ENCODE results near the gene PAX5.

PAX5 gene

DNA sequence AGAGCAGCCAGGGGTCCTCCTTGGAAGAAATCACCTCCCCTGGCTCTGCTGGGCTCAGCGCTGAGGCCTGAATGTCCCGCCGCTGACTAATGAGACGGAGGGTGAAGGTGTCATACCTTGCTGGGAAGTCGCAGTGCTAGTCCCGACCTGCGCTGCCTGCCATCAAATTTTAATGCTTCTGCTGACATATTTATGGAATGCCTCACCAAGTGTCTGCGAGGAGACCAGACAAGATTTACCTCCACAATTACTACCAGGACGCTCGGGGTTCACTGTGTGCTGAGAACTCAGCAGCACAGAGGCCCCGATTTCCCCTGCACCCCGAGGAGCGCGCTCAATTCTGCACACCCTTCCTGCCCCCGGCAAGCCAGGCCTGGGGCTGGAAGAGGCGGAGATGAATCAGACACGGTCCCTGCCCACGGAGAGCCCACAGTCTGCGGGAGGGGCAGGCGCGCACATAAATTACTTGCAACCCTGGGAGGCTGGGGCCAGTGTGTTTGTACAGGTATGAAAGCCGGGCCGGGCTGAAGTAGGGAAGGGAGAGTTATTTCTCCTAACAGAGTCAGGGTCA is 175.2 kb downstream of the PAX5 start:
- DNase-seq (ENCODE audit: low read depth), result no peak

DNA sequence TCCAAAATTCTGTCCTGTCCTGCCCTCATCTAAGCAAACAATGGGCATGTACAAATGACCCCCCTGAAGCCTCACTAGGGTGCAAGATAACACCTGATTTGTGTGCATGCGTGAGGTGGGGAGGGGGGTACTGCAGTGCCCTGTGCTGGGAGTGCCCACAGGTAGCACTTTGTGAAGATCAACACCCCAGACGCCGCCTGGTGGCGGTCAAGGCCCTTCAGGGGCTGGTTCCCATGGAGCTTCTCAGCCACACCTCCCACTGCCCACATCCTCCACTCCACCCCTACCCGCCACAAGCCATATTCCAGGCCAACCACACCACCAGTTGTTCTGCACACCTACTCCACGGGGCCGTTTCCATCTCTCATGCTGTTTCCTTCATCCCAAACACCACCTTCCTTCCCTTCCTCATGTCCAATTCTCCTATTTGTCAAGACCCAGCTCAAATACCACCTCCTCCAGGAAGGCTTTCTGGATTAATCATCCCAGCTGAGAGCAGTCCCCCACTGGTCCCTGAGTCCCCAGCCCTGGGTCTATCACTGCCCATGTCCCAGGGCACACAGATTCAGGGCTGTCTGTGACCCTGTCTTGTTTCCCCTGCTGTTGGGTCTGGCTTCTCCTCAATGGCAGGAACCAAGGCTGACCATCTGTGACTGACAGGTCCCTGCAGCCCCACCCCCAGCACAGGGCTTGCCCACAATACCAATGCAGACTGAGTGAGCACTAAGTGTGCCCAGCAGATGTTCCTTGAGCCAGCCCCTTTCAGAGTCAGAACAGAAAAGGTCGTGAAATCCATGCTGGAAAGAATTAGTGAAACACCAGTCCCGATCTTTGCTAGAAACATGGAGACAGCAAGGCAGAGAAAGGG is 178.4 kb downstream of the PAX5 start:
- peak; percentile 43 for DNase-seq (ENCODE audit: low read depth)

DNA sequence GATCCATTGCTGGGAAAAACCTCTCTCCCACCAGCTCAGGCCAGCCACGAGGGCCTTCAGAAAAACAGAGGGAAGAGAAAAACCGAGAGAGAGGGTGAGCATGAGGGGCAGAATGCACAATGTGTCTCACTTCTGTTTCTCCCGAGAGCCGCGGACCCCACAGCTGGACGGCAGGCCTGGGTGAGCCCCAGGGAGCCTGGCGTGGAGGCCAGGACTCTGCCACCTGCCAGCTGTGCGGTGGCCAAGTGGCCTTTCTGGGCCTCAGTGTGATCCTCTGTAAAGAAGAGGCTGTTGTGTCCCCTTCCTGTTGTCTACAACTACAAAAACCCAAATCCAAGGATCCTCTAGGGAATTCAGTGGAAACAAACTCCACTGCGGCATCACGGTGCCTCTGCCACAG is 179.3 kb downstream of the PAX5 start:
- no peak for DNase-seq (ENCODE audit: low read depth)

DNA sequence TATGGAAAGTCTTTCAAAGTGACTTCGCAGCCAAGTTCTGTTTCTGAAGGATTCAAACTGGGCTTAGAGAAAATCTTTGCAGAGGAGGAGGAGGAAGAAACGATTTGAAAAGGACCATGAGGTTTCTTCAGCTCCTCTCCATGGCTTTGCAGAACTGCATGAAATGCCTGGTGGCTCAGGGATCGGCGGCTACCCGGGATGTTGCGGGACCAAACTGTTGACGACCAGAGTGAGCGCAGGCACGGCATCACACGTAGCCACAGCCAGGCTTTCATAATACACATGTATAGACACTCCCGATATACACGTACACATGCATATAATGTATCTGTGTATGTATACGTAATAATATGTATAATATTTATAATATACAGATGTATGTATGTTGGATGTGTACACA is 180.0 kb downstream of the PAX5 start:
- DNase-seq (ENCODE audit: low read depth), result no peak

DNA sequence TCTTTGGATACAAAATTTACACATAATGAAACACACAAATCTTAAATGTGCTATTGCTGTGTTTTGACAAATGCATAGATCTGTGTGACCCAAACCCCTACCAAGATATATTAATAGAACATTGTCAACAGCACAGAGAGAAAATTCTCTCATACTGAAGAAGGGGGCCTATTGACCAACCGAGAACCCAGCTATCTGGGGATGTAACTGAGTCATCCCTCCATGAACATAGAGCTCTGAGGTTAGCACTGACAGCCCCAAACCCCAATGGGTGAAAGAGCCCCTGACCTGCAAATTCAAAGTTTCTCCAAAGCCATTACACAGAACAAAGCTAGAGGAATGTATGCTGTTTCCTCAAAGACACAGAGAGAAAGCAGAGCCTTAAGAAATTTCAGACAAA is 180.8 kb downstream of the PAX5 start:
- DNase-seq (ENCODE audit: low read depth), result no peak

DNA sequence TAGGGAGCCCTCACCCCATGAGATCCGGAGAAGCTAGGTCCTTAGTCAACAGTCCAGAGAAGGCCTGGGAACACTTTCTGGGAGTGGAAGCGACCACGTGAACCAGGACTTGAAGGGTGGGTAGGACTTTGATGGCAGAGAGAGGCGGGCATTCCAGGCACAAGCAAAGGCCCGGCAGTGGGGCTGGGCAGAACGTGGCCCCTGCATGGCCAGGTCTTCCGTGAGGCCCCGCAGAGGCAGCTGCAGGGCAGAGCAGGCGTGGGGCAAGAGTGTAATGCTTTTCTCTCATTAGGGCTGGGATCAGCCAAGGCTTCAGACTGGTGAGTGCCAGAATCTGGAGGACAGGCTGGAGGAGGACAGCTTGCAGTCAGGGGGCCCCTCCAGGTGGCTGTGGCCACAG is 184.1 kb downstream of the PAX5 start:
- no peak for DNase-seq (ENCODE audit: low read depth)

DNA sequence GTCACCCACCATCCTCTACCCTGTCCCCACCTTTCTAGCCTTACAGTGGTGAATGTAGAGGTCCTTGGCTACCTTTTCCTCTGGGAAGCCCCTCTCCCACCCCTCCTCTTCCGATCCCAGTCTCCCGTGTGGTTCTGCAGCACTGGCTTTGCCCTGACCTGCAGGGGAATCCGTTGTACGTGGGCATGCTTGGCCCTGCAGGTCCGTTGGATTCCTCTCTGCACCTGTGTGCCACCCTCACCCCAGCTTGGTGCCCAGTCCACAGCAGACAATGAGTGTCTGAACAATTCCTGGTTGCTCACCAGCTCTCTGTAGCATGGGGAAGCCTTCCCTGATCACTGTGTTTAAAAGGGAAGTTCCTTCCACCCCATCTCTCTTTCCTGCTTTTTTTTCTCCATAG is 185.1 kb downstream of the PAX5 start:
- DNase-seq (ENCODE audit: low read depth), result no peak

DNA sequence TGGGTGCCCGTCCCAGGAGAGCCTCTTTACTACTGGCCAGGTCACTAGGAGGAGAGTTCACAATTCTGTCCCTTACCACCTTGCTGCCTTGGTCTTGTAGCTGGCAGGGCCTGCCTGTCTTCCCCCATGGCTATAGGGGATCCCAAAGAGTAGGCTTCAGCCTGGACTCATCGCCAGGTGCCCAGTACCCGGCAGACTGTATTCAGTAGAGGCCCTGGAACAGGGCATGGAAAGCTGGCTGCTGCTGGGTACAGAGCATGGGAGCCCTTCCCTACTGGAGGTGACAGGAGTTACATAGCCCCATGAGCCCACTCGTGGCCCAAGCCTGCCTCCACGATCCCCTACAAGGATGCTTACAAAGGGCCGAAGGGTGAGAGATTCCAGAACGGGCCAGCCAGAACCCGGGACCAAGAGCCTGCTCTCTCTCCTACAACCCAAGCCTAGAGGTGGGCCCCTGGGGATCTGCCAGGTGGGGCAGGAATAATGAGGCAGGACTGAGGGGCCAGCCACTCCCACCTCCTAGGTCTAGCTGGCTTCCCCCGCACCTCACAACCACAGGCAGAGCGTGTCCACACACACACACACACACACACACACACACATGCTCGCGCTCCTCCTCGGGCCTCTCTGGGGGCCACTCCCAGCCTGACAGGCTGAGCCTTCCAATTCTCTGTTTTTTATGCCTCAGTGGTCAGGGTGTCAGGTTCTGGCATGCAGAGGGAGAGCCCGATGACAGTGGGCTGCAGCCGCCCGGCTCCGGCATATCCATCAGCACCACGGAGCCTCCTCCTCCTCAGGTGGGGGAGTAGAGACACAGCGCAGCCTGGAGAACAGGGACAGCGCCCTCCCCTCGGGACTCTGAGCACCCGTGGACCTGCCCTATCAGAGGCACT is 186.0 kb downstream of the PAX5 start:
- DNase-seq (ENCODE audit: low read depth), result no peak

DNA sequence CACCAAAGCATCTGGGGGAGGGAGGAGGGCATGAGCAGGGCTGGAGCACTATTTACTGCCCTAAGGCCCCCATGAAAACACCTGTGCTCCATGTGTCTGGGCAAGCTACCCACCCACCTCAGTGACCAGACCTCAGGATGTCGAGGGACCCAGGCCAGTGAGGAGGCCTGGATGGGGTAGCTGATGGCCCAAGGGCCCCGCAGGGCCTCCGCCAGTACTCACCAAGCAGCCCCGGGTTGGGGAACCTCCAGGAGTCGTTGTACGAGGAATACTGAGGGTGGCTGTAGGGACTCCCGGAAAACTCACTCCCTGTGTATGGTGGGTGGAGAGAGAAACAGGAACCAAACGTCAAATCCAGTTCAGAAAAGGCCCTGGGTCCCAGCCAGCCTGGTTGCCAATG is 187.4 kb downstream of the PAX5 start:
- no peak for DNase-seq (ENCODE audit: low read depth)

DNA sequence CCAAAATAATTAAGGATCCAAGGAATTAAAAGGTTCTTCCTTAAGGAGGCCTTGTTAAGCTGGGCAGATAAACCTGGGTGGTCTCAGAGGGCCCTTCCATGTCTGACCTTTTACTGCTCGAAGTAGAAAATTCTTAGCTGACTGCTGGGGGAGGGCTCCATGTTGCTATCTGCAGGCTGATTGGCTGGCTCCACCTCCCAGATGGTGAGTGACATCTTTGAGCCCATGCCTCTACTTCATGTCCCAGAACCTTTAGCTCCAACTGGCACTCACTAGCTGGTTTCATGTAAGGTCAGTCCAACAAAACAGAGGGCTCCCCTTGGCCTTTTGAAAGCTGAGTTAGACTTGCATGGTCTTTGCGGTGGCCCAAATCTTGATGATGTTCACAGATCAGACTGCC is 188.2 kb downstream of the PAX5 start:
- no peak for DNase-seq (ENCODE audit: low read depth)

DNA sequence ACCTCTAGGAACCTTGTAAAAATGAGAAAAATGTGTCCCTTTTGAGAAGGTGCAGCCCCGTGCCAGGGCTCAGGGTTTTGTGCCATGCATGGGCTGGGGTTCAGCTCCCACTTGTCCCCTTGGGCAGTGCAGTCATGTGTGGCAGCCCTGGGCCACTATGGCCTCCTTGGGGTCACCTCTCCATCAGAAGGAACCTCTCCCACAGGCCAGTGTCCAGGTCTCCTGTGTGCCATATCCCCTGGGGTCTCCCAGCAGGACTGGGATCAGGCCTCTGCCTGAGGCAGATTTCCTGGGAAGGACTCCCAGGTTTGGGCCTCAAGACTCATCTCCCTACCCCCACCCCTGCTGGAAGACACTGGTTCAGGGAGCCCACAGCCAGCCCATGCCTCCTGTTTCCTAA is 189.1 kb downstream of the PAX5 start:
- DNase-seq (ENCODE audit: low read depth), result no peak

DNA sequence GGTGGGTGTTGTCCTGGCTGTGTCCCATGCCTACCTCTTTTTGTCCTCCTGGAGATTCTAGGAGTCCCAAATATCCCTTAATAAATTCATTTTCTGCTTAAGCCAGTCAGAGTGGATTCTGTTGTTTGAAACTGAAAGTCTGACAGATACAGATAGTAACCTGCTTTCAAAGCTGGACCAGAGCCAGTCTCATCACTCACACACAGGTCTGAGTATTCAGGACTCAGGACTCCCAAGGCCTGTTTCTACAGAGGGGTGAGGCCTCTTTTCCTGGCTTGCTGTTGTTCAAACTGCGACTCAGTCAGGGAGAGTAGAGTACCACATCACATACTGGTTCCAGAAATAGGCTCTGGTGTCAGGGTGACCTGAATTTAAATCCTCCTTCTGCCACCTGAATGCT is 190.1 kb downstream of the PAX5 start:
- DNase-seq (ENCODE audit: low read depth), result no peak

DNA sequence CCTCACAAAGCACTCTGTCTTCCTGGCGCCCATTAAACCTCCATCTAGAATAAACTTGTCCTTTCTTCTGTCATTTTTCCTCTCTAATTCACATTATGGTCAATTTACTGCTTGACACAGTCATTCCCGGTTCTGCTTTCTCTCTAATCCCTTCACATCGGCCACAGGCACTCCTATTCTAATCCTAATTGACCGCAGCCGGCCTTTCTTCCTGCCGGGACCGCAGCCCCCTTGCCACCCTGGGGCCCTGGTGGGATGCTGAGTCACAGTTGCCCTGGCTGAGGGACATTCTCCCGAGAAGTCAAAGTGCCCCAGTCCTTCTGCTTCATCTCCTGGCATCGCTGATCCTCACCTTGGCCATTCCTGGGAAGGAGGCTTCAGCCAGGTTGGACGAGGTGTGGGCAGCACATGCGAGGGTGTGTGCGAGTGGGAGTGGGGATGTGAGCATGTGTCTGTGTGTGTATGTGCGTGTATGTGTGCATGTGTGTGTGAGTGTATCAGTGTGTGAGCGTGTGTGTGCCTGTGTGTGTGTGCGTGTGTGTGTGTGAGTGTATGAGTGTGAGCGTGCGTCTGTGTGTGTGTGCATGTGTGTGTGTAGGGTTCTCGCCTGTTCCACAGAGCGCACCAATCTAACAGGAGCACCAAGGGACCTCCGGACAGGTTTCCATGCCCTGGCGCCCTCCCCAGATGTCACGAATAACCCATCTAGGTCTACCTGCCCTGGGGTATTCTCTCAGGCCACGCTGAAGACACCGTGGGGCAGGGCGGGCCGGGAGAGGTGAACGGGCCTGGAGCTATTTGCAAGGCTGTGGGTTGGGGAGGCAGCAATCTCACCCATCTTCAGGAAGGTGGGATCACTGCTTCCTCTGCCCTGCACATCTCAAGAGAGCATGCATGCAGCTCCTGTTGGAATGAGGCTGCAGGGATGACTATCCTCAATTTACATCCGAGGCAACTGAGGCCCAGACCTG is 191.2 kb downstream of the PAX5 start:
- no peak for DNase-seq (ENCODE audit: low read depth)

DNA sequence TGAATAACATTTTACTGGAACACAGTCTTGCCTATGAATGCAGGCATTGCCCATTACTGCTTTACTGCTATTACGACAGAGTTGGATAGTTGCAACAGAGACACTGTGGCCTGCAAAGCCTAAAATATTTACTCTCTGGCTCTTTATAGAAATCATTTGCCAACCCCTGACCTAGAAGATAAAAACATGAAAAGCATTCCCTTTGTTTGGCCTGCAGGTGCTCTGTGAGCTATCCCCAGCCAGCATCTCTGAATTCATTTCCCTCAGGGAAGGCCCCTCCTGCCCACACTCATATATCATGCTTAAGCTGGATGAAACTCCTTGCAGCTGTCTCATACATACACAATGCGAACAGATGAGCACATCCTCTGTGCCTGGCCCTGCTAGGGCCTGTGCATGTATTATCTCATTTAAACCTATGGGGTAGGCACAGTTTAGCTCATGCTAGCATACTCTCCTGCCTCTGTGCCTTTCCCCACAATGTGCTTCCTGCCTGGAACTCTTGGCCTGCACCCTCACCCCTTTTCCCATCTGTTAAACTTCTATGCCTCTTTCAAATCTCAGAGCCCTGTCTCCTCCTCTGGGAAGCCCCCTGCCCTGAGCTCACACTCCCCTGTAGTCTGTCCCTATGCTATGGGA is 193.1 kb downstream of the PAX5 start:
- DNase-seq (ENCODE audit: low read depth), result no peak

DNA sequence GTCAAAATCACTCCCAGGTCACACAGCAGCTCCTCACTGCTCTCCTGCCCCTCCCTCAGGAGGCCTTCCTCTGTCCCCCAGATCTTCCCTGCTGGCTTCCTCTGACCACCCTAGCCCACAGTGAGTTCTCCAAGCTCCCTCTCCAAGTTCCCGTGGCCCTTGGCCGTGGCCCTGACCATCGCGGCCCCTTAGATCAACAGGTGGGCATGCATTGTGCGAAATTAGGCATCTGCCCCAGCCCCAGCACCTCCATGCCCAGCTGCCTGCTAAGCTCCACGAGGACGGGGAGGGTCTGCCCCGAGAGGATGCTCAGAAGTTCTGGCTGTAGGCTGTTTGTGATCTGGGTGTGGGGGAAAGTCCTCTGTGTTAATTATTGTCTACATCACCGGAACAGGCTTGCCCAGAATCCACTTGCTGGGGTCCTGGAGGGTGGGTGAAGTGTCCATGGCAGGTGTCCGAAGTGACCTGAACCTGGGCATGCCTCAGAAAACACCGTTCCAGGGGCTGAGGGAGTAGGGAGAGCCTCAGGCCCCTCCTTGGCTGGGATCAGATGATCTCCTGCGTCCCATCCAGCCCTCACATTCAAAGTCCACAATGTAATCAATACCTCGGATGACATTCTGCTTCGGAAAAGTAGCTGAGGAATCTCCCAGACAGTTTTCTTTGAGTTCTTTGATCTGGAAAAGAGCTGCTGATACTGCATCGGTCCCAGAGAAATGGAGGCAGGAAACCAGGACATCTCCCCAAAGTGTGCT is 194.8 kb downstream of the PAX5 start:
- DNase-seq (ENCODE audit: low read depth), result no peak

DNA sequence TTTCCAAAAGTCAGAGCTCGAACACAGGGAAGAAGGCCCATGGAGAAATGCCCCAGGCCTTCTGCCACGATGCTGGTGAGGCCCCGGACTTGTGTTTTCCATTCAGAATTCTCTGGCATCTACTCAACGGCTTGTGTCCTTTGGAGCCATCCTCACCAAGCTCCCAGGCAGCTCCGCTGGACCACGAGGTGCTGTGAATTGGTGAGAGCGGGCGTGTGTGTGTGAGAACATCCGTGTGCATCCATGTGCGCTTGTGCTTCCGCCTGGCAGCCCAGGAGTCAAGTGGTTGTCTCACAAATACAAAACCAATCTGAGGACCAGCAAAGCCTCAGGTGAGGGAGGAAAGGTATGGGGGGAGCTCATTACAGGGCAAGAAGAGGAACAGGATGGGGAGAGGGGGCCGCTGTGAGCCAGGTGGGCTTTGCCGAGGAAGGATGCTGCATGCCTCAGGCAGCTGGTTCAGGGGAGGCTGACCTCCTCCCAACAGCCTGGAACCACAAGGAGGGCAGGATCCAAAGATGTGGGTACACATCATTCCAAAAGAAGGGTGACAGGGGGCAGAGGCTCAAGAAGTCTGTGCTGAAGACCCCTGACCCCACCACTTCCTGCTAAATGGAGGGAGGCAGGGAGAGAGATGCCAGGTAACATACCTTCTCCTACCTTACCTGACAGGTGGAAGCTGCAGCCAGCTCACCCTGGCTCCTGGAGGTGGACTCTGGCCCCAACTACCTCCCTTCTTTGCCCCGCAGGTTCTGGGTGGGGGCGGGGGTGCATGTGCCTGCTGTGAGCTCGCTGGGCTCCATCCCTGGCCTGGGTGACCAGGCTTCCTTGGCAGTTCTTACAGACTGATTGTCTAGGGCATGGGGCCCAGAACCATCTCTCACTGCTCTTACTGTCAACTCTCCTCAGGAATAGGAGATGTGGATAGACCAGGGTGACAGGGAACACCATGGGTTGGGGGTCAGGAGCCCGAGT is 196.3 kb downstream of the PAX5 start:
- DNase-seq (ENCODE audit: low read depth), result no peak

DNA sequence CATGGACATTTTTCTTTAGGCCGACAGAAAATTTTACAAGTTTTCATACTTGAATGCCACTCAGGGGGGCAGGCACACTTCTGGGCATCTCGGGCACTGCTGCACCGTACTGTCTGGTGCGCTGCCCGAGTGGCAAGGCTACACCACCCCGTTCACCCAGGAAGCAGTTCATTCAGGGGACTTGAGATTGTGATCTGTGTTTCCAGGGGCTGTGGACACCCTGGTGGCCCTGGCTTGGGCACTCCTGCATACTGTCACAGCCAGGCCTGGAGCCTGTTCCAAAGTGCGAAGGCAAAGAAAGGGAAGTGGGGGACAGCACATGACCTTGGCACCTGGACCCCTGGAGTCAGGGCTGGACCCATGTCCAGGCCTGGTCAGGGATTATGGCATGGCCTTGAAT is 197.6 kb downstream of the PAX5 start:
- no peak for DNase-seq (ENCODE audit: low read depth)

DNA sequence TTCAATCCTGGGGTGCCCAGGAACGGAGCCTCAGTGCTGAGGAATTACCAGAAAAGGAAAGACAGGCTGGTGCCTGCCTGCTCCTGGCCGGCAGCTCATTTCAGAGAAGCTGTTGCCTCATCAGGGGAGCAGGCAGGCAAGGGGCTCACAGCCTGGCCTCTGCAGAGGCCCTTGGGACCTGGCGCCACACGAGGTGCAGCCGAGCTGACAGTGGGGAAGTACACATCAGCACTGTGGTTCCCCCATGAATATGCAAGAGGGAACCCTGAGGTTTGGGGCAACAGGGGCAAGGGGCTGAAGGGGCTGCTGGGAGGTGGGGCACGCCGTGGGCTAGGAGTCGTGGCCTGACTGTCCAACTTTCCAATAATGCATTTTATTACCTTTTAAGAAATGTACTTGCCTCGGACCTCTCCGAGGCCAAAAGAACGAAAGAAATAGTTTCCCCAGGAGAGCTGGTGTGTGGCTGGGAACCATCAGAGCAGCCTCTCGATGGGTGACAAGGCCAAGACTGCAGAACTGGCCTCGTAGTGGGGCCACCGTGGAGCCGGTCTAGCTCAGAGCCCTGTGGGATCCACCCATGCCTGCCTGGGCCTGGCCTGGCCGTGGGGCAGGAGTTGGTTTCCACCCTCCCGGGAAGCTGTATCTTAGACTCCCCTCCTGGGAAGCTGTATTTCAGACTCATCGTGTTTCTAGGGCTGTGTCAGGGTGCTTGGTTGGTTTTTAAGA is 198.6 kb downstream of the PAX5 start:
- no peak for DNase-seq (ENCODE audit: low read depth)

DNA sequence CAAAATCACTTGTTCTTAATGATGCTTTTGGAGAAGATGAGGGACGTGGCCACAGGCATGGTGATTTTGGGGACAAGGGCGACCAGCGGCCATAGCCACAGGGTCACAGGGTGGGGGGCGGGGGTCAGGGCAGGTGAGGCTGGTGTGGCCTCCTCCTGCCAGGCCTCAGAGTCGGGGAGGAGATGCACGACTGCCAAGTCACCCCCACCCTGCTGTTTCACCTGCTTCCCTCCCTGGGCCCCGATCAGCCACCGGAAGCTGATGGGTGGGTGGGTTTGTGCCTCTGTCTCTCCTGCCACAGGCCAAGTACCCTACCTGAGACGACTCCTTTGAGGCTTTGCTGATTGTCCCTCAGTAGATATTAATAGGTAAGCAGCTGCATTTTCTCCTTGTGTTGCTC is 199.3 kb downstream of the PAX5 start:
- DNase-seq (ENCODE audit: low read depth), result no peak

Measured in ELR (cell line).